ENCODE measurements around the gene NDST1. TPM values are rescaled to one million over a fixed set of nuclear protein-coding genes. Genes with fewer than 3 reads are reported as not detected.

Gene NDST1
- total RNA-seq: 52.8 and 73.5 TPM in 2 replicates

DNA sequence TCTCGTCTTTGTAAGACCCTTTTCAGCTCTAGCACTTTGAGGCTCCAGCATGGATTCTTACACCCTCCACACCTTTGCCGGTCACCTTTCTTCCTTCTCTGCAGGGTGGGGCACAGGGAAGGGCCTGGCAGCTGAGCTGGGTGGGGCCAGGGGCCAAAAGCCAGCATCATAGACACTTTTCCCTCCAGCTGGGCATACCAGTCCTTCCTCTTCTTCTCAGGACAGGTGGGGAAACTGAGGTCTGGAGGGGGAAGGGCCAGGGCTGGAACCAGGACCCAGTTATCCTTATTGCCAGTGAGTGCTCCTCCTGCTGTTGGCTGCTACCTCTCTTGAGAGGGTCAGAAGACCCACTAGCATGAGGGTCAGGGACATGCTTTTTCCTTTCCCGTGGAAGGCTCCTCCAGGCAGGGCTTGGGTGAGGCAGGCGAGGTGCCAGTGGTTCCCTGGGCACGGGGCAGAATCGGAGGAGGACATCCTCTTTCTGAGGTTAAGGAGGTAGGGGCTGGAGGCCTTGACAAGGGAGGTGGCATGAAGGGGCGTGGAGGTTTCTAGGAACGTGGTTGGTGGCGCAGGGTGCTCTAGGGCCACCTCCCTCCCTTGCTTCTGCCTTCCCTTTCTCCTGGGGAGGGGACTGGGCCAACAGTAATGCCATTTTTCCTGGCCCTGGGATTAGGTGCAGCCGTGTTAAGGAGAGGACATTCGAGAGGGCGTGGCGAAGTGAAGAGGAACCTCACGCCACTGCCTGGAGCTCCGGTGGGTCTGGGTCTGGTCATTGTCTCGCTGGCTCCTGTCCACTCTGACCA is at the start of gene NDST1:
NDST1 (plus strand) TSS at position 658 of the 803 bp plus-strand sequence. CDS start 13,124 bp downstream, outside the sequence.

Other genes with a start within 250 kb of the NDST1 start
- under 0.01 and 0.08 TPM in 2 replicates for gene CAMK2A, start 218.4 kb upstream of the NDST1 start, total RNA-seq
- gene ARSI, start 205.2 kb upstream of the NDST1 start, total RNA-seq: 12.7 and 16.7 TPM in 2 replicates
- 25.9 and 83.3 TPM in 2 replicates for gene TCOF1, start 150.4 kb upstream of the NDST1 start, total RNA-seq
- 14.0 and 20.6 TPM in 2 replicates for gene CD74, start 95.2 kb upstream of the NDST1 start, total RNA-seq
- gene RPS14, start 58.4 kb upstream of the NDST1 start, total RNA-seq: 3,840 and 4,708 TPM in 2 replicates
- gene SYNPO, start 132.5 kb downstream of the NDST1 start, total RNA-seq: 15.4 and 30.0 TPM in 2 replicates
- gene MYOZ3, start 153.1 kb downstream of the NDST1 start, total RNA-seq: 0.53 TPM in 1 of 2 replicates, not detected in the other
- gene RBM22, start 192.9 kb downstream of the NDST1 start, total RNA-seq: 36.0 and 42.1 TPM in 2 replicates

Data from hair follicular keratinocyte (primary cell).